ENCODE data around the gene ESYT1. TPM values are rescaled to one million over a fixed set of nuclear protein-coding genes. Genes with fewer than 3 reads are reported as not detected.

Gene ESYT1
- total and polyA plus RNA-seq, 9 of the 15 experiments (the other 6 are each of a cell fraction or from before 2014, with no cell fraction given) = 132 to 420 (median 164) TPM

GRCh38 chr12:56157201-56158028 lies 29.3 kb downstream of the ESYT1 start (continued):
- TF ChIP-seq IRF1 (CRISPR knock-in tag; IDR thresholded peaks at IDR 0.05; ENCODE audit: borderline replicate concordance) (no peak), STAG1 (CRISPR knock-in tag; IDR thresholded peaks at IDR 0.05; ENCODE audit: borderline replicate concordance) (no peak), CTCF (IDR thresholded peaks at IDR 0.05 in 2 of 3, conservative IDR thresholded peaks at IDR 0.05 in 1 of 3; ENCODE audit: insufficient read depth in 2 of 3, low read depth in 1 of 3, low read length in 3 of 3) (peak; percentile 53 to 69 (median 65)), RBM15 (IDR thresholded peaks at IDR 0.05; ENCODE audit: insufficient read depth, low read length) (no peak), KHSRP (IDR thresholded peaks at IDR 0.05) (no peak), CREB1 (IDR thresholded peaks at IDR 0.05) (no peak), CREB1 (CRISPR knock-in tag; IDR thresholded peaks at IDR 0.05) (0 out of 2 replicates have a peak, but pooled peaks have one; percentile 37), DEAF1 (CRISPR knock-in tag; IDR thresholded peaks at IDR 0.05) (no peak), MBD2 (IDR thresholded peaks at IDR 0.05; ENCODE audit: borderline replicate concordance, low read depth) (no peak), KDM2B (CRISPR knock-in tag; IDR thresholded peaks at IDR 0.05) (no peak; the same call in 1 of the 2 replicates), ARID3B (CRISPR knock-in tag; IDR thresholded peaks at IDR 0.05; ENCODE audit: borderline replicate concordance) (no peak), NR2F6 (CRISPR knock-in tag; IDR thresholded peaks at IDR 0.05) (no peak), BCOR (IDR thresholded peaks at IDR 0.05) (peak; percentile 6; the same call in 1 of the 2 replicates), C11orf30 (IDR thresholded peaks at IDR 0.05; ENCODE audit: low read depth) (no peak), MXI1 (IDR thresholded peaks at IDR 0.05; ENCODE audit: low read depth, low read length) (no peak), CREBBP (IDR thresholded peaks at IDR 0.05; ENCODE audit: low read depth, low read length) (no peak), TCFL5 (CRISPR knock-in tag; conservative IDR thresholded peaks at IDR 0.05) (no peak), ZBTB49 (CRISPR knock-in tag; IDR thresholded peaks at IDR 0.05; ENCODE audit: borderline replicate concordance) (0 out of 2 replicates have a peak, but pooled peaks have one; percentile 58), PTBP1 (IDR thresholded peaks at IDR 0.05; ENCODE audit: low read depth, low read length) (no peak)

Data from K562 (cell line).